HUES48 (cell line): Measurements from ENCODE around the gene SMAD6.

Source experiments
- H3K27ac ChIP-seq: one replicate; pipeline ENCODE4 v1.7.0; 2013; ENCODE audit warnings: low read depth, low read length, inconsistent platforms
- H3K27me3 ChIP-seq: 2 replicates; pipeline ENCODE4 v1.6.1; 2013; ENCODE audit warnings: mild to moderate bottlenecking, low read length; ENCODE audit not compliant: control insufficient read depth, insufficient read depth
- H3K36me3 ChIP-seq: 2 replicates; pipeline ENCODE4 v1.6.1; 2013; ENCODE audit warnings: low read length; ENCODE audit not compliant: control insufficient read depth, insufficient read depth
- H3K4me1 ChIP-seq: 2 replicates; pipeline ENCODE4 v1.6.1; 2013; ENCODE audit warnings: mild to moderate bottlenecking, low read length; ENCODE audit not compliant: control insufficient read depth, insufficient read depth
- H3K4me3 ChIP-seq: 2 replicates; pipeline ENCODE4 v1.5.1; 2013; ENCODE audit warnings: mild to moderate bottlenecking, low read depth, low read length
- H3K9ac ChIP-seq: 2 replicates; pipeline ENCODE4 v1.6.1; 2013; ENCODE audit warnings: mild to moderate bottlenecking, low read depth, low read length, moderate library complexity
- H3K9me3 ChIP-seq: 2 replicates; pipeline ENCODE4 v1.6.1; 2013; ENCODE audit warnings: low read length; ENCODE audit not compliant: control insufficient read depth, insufficient read depth

The SMAD6 gene

GRCh38 chr15:66786708-66787488 is 84.9 kb downstream of the SMAD6 start:
- Histone ChIP-seq H3K4me1 (no peaks in the 10 kb centered on the region), H3K27me3 (no peaks in the 10 kb centered on the region), H3K9ac (no peak overlapping the region), H3K9me3 (no peaks in the 10 kb centered on the region), H3K4me3 (no peak overlapping the region), H3K27ac (no peak overlapping the region), H3K36me3 (0 out of 2 replicates have a peak, but pooled peaks cover 3% of the 10 kb centered on the region)

- H3K9ac ChIP-seq, result no peak overlapping the region
- no peaks in the 10 kb centered on the region for H3K36me3 ChIP-seq
- H3K27ac ChIP-seq, result no peak overlapping the region
- no peak overlapping the region for H3K4me3 ChIP-seq
- no peaks in the 10 kb centered on the region for H3K4me1 ChIP-seq
- no peaks in the 10 kb centered on the region for H3K9me3 ChIP-seq
- H3K27me3 ChIP-seq, result no peaks in the 10 kb centered on the region
Measured at GRCh38 chr15:66787489-66787871, 85.4 kb downstream of the SMAD6 start.

GRCh38 chr15:66788024-66788423 is 86.0 kb downstream of the SMAD6 start:
- H3K4me3 ChIP-seq, result no peak overlapping the region
- no peaks in the 10 kb centered on the region for H3K36me3 ChIP-seq
- H3K27me3 ChIP-seq, result no peaks in the 10 kb centered on the region
- no peak overlapping the region for H3K9ac ChIP-seq
- H3K4me1 ChIP-seq, result no peaks in the 10 kb centered on the region
- no peak overlapping the region for H3K27ac ChIP-seq
- no peaks in the 10 kb centered on the region for H3K9me3 ChIP-seq

- Histone ChIP-seq H3K27ac (no peak overlapping the region), H3K4me1 (no peaks in the 10 kb centered on the region), H3K9me3 (no peaks in the 10 kb centered on the region), H3K36me3 (no peaks in the 10 kb centered on the region), H3K27me3 (no peaks in the 10 kb centered on the region), H3K9ac (no peak overlapping the region), H3K4me3 (no peak overlapping the region)
Measured at GRCh38 chr15:66789029-66790025, 87.3 kb downstream of the SMAD6 start.

- H3K4me1 ChIP-seq, result no peaks in the 10 kb centered on the region
- H3K4me3 ChIP-seq, result no peak overlapping the region
- no peaks in the 10 kb centered on the region for H3K9me3 ChIP-seq
- H3K36me3 ChIP-seq, result no peaks in the 10 kb centered on the region
- H3K9ac ChIP-seq, result no peak overlapping the region
- H3K27me3 ChIP-seq, result no peaks in the 10 kb centered on the region
- no peak overlapping the region for H3K27ac ChIP-seq
Measured at GRCh38 chr15:66795851-66796250, 93.8 kb downstream of the SMAD6 start.

GRCh38 chr15:66796343-66796742 is 94.3 kb downstream of the SMAD6 start:
- no peak overlapping the region for H3K27ac ChIP-seq
- H3K4me1 ChIP-seq, result no peaks in the 10 kb centered on the region
- H3K9ac ChIP-seq, result no peak overlapping the region
- no peaks in the 10 kb centered on the region for H3K27me3 ChIP-seq
- no peaks in the 10 kb centered on the region for H3K36me3 ChIP-seq
- H3K9me3 ChIP-seq, result no peaks in the 10 kb centered on the region
- H3K4me3 ChIP-seq, result no peak overlapping the region

- H3K36me3 ChIP-seq, result no peaks in the 10 kb centered on the region
- no peak overlapping the region for H3K27ac ChIP-seq
- no peak overlapping the region for H3K4me3 ChIP-seq
- no peaks in the 10 kb centered on the region for H3K27me3 ChIP-seq
- H3K9me3 ChIP-seq, result no peaks in the 10 kb centered on the region
- no peak overlapping the region for H3K9ac ChIP-seq
- H3K4me1 ChIP-seq, result peaks cover under 1% of the 10 kb centered on the region; the same call in 1 of the 2 replicates
Measured at GRCh38 chr15:66797921-66798320, 95.9 kb downstream of the SMAD6 start.

- Histone ChIP-seq H3K9me3 (no peaks in the 10 kb centered on the region), H3K4me3 (no peak overlapping the region), H3K4me1 (peaks cover 7% of the 10 kb centered on the region), H3K27me3 (no peaks in the 10 kb centered on the region), H3K27ac (no peak overlapping the region), H3K9ac (no peak overlapping the region), H3K36me3 (no peaks in the 10 kb centered on the region)
Measured at GRCh38 chr15:66798426-66799061, 96.5 kb downstream of the SMAD6 start.

GRCh38 chr15:66799242-66799641 is 97.2 kb downstream of the SMAD6 start:
- no peaks in the 10 kb centered on the region for H3K9me3 ChIP-seq
- no peak overlapping the region for H3K9ac ChIP-seq
- no peaks in the 10 kb centered on the region for H3K36me3 ChIP-seq
- H3K4me3 ChIP-seq, result no peak overlapping the region
- H3K27ac ChIP-seq, result no peak overlapping the region
- H3K27me3 ChIP-seq, result no peaks in the 10 kb centered on the region
- peaks cover 9% of the 10 kb centered on the region for H3K4me1 ChIP-seq

GRCh38 chr15:66800584-66801235 is 98.7 kb downstream of the SMAD6 start:
- Histone ChIP-seq H3K4me3 (no peak overlapping the region), H3K27ac (no peak overlapping the region), H3K9ac (no peak overlapping the region), H3K36me3 (no peaks in the 10 kb centered on the region), H3K4me1 (peaks cover 9% of the 10 kb centered on the region), H3K27me3 (no peaks in the 10 kb centered on the region), H3K9me3 (no peaks in the 10 kb centered on the region)
